Esophagus squamous epithelium (tissue), 4 donors: ENCODE measurements around the gene TAS2R20.

Experiments
- POLR2A ChIP-seq, 4 donors: fragments of 450-650 bp; IDR thresholded peaks; one replicate each; pipeline ENCODE4 v1.6.1; 2017; ENCODE audit warnings: antibody characterized with exemption in 4 of 4, mild to moderate bottlenecking in 4 of 4, moderate library complexity in 3 of 4
- TF ChIP-seq, protein P1 (sequence below), 6 experiments: fragments of 450-650 bp in 4 of 6; fragments of 200-600 bp in 2 of 6; sonication (generic) in 2 of 6; IDR thresholded peaks; one replicate each; pipeline ENCODE4 v1.5.1; 2016 to 2019; ENCODE audit warnings: antibody characterized with exemption in 6 of 6, mild to moderate bottlenecking in 4 of 6, moderate library complexity in 4 of 6

DNA sequence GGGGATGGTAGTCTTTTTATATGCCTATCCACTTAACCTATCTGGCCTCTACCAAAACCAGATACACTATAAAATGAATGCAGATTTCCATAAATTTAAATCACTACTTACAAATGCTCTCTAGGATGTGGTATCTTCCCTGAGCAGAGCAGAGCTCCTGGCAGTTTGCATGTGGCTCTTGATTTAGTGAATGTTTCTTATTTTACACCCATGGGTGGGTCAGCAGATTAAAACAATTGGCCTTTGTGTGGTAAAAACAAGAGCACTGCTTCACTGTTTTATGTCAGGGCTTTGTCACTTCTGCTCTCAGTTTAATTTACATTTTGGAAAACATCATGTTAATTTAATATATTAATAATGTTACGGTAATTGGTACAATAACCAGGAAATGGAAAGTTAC, 18.8 kb upstream of the TAS2R20 start:
- TF ChIP-seq, protein P1, sequence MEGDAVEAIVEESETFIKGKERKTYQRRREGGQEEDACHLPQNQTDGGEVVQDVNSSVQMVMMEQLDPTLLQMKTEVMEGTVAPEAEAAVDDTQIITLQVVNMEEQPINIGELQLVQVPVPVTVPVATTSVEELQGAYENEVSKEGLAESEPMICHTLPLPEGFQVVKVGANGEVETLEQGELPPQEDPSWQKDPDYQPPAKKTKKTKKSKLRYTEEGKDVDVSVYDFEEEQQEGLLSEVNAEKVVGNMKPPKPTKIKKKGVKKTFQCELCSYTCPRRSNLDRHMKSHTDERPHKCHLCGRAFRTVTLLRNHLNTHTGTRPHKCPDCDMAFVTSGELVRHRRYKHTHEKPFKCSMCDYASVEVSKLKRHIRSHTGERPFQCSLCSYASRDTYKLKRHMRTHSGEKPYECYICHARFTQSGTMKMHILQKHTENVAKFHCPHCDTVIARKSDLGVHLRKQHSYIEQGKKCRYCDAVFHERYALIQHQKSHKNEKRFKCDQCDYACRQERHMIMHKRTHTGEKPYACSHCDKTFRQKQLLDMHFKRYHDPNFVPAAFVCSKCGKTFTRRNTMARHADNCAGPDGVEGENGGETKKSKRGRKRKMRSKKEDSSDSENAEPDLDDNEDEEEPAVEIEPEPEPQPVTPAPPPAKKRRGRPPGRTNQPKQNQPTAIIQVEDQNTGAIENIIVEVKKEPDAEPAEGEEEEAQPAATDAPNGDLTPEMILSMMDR (IDR thresholded peaks at IDR 0.05): no peak
- no peak for TF ChIP-seq POLR2A (IDR thresholded peaks at IDR 0.05)
